LoVo (cell line): Measurements from ENCODE around the gene U2SURP.

Experiments used
- DNase-seq: peaks from one replicate; pipeline ENCODE4 v3.0.0-alpha.2; 2016; ENCODE audit warnings: low spot score

Gene U2SURP

GRCh38 chr3:143001369-143002082, at the start of gene U2SURP:
TSS of gene U2SURP (plus strand) at chr3:143001570. CDS start at chr3:143001629, 59 bp downstream.
- DNase-seq: peak; percentile 97

GRCh38 chr3:142951794-142952193, 49.6 kb upstream of the U2SURP start:
- no peak for DNase-seq

GRCh38 chr3:142952272-142953193, 48.8 kb upstream of the U2SURP start:
- DNase-seq: no peak

GRCh38 chr3:142953443-142953842, 47.9 kb upstream of the U2SURP start:
- DNase-seq: no peak

- peak; percentile 63 for DNase-seq
Measured at GRCh38 chr3:142958707-142959106, 42.7 kb upstream of the U2SURP start.

- no peak for DNase-seq
Measured at GRCh38 chr3:142960322-142960850, 41.0 kb upstream of the U2SURP start.

- DNase-seq: no peak
Measured at GRCh38 chr3:142961539-142961938, 39.8 kb upstream of the U2SURP start.

GRCh38 chr3:142962175-142962519, 39.2 kb upstream of the U2SURP start:
- DNase-seq: no peak

- DNase-seq: no peak
Measured at GRCh38 chr3:142962520-142963233, 38.7 kb upstream of the U2SURP start.

- DNase-seq: no peak
Measured at GRCh38 chr3:142963234-142963515, 38.2 kb upstream of the U2SURP start.

- peak; percentile 30 for DNase-seq
Measured at GRCh38 chr3:142963516-142964448, 37.6 kb upstream of the U2SURP start, which contains the start of gene PAQR9. TSS of gene PAQR9 (minus strand) at chr3:142963674. CDS start at chr3:142963336, 338 bp downstream.

- DNase-seq: no peak
Measured at GRCh38 chr3:142965581-142965980, 35.8 kb upstream of the U2SURP start.

- no peak for DNase-seq
Measured at GRCh38 chr3:142966808-142967207, 34.6 kb upstream of the U2SURP start.

- DNase-seq: no peak
Measured at GRCh38 chr3:142968319-142969025, 32.9 kb upstream of the U2SURP start.

- no peak for DNase-seq
Measured at GRCh38 chr3:142971431-142971830, 29.9 kb upstream of the U2SURP start.

- DNase-seq: no peak
Measured at GRCh38 chr3:142972092-142972753, 29.1 kb upstream of the U2SURP start.

GRCh38 chr3:142973217-142974009, 28.0 kb upstream of the U2SURP start:
- no peak for DNase-seq

GRCh38 chr3:142975316-142975995, 25.9 kb upstream of the U2SURP start:
- DNase-seq: no peak
